Subcutaneous abdominal adipose tissue (tissue), 5 donors: ENCODE results near the gene ITPR1.

ENCODE experiments used
- H3K27ac ChIP-seq: one replicate; pipeline ENCODE4 v1.7.0; 2013; ENCODE audit warnings: low read depth, mild to moderate bottlenecking, inconsistent platforms, low read length, moderate library complexity
- H3K27me3 ChIP-seq, 5 donors: one replicate each; pipeline ENCODE4 v1.7.0; 2013; ENCODE audit warnings: low read length in 5 of 5, inconsistent platforms in 1 of 5; ENCODE audit not compliant: control insufficient read depth in 5 of 5, insufficient read depth in 4 of 5
- H3K36me3 ChIP-seq, 5 donors: one replicate each; pipeline ENCODE4 v1.7.0; 2013; ENCODE audit warnings: low read length in 5 of 5; ENCODE audit not compliant: control insufficient read depth in 5 of 5, insufficient read depth in 5 of 5
- H3K4me1 ChIP-seq, 5 donors: one replicate each; pipeline ENCODE4 v1.7.0; 2013; ENCODE audit warnings: low read length in 5 of 5, mild to moderate bottlenecking in 3 of 5, moderate library complexity in 1 of 5; ENCODE audit not compliant: control insufficient read depth in 5 of 5, insufficient read depth in 5 of 5
- H3K4me3 ChIP-seq, 5 donors: one replicate each; pipeline ENCODE4 v1.7.0; 2013; ENCODE audit warnings: low read length in 5 of 5, low read depth in 1 of 5
- H3K9ac ChIP-seq, 5 donors: one replicate each; pipeline ENCODE4 v1.7.0; 2013; ENCODE audit warnings: low read length in 5 of 5, mild to moderate bottlenecking in 4 of 5, moderate library complexity in 3 of 5
- H3K9me3 ChIP-seq, 5 donors: one replicate each; pipeline ENCODE4 v1.7.0; 2013; ENCODE audit warnings: low read length in 5 of 5; ENCODE audit not compliant: control insufficient read depth in 5 of 5
- donor health status: healthy.
- donor health status: healthy.
- donor health status: healthy.
- donor health status: healthy.
- donor health status: healthy.

ITPR1 gene

GRCh38 chr3:4889896-4890295, 396.7 kb downstream of the ITPR1 start:
- H3K9me3 ChIP-seq = no peaks in the 10 kb centered on the region
- H3K4me1 ChIP-seq = peaks cover 0 to 2% (median 0%) of the 10 kb centered on the region in 5 donors
- no peaks in the 10 kb centered on the region for H3K36me3 ChIP-seq
- no peak overlapping the region for H3K27ac ChIP-seq
- H3K9ac ChIP-seq = no peak overlapping the region
- H3K4me3 ChIP-seq = no peak overlapping the region
- no peaks in the 10 kb centered on the region for H3K27me3 ChIP-seq

- no peaks in the 10 kb centered on the region for H3K36me3 ChIP-seq
- H3K27me3 ChIP-seq = no peaks in the 10 kb centered on the region
- no peaks in the 10 kb centered on the region for H3K9me3 ChIP-seq
- no peak overlapping the region for H3K4me3 ChIP-seq
- H3K27ac ChIP-seq = no peak overlapping the region
- no peak overlapping the region for H3K9ac ChIP-seq
- H3K4me1 ChIP-seq = peaks cover 0 to 16% (median 15%) of the 10 kb centered on the region in 5 donors
Measured at GRCh38 chr3:4894891-4895530, 401.9 kb downstream of the ITPR1 start.

- Histone ChIP-seq H3K36me3 (no peaks in the 10 kb centered on the region), H3K27me3 (no peaks in the 10 kb centered on the region), H3K9ac (no peak overlapping the region), H3K4me1 (peaks cover 0 to 16% (median 15%) of the 10 kb centered on the region in 5 donors), H3K27ac (no peak overlapping the region), H3K4me3 (no peak overlapping the region), H3K9me3 (no peaks in the 10 kb centered on the region)
Measured at GRCh38 chr3:4895838-4896237, 402.7 kb downstream of the ITPR1 start.
